Left ventricle myocardium inferior (tissue), 1 donor: Measurements from ENCODE around the gene STMN1. TPM values are rescaled to one million over a fixed set of nuclear protein-coding genes. Genes with fewer than 3 reads are reported as not detected.

Experiments used
- DNase-seq: peaks from one replicate; pipeline ENCODE4 v3.0.0-alpha.2; 2020
- H3K27ac ChIP-seq: fragments of 200-600 bp; replicated peaks from 2 replicates; pipeline ENCODE4 v1.8.0; 2021
- H3K27me3 ChIP-seq: fragments of 200-600 bp; 2 replicates; pipeline ENCODE4 v1.8.0; 2021; ENCODE audit warnings: low read depth
- H3K36me3 ChIP-seq: fragments of 200-600 bp; 2 replicates; pipeline ENCODE4 v1.8.0; 2021
- H3K4me1 ChIP-seq: fragments of 200-600 bp; 2 replicates; pipeline ENCODE4 v1.8.0; 2021
- H3K4me3 ChIP-seq: fragments of 200-600 bp; 2 replicates; pipeline ENCODE4 v1.8.0; 2021; ENCODE audit warnings: mild to moderate bottlenecking, moderate library complexity
- H3K9me3 ChIP-seq: fragments of 200-600 bp; replicated peaks from 2 replicates; pipeline ENCODE4 v1.8.0; 2021
- CTCF ChIP-seq: fragments of 200-600 bp; IDR thresholded peaks from 2 replicates; pipeline ENCODE4 v1.8.0; 2021; ENCODE audit warnings: antibody characterized with exemption, mild to moderate bottlenecking, borderline replicate concordance
- intact Hi-C: fragments of 100-400 bp; cut with micrococcal nuclease; formaldehyde crosslinking; loops from one replicate; pipeline ENCODE4 v1.11.0; 2022
- total RNA-seq: library from RNA; stranded (reverse); fragmentation: NEBNext Ultra II Directional; extraction: Animal tissue kit (Norgen Biotek cat#: 25700); gene quantifications from one replicate; pipeline ENCODE4 v1.2.1, GENCODE V29; 2021
- donor health status: DM: no; HTN: yes; CAD: no; lungs with severe emphysema.

Gene STMN1
- total RNA-seq, 1 donor from 2014 or later: 47.1 TPM

GRCh38 chr1:25871086-25871703 is 35.0 kb downstream of the STMN1 start:
- no peaks in the 10 kb centered on the region for H3K27me3 ChIP-seq
- peaks cover 36% of the 10 kb centered on the region for H3K4me1 ChIP-seq
- no peak overlapping the region for H3K4me3 ChIP-seq
- no peak overlapping the region for H3K27ac ChIP-seq
- no peak for TF ChIP-seq CTCF
- no peak for DNase-seq
- intact Hi-C loops: no loop called here
- no peaks in the 10 kb centered on the region for H3K9me3 ChIP-seq
- H3K36me3 ChIP-seq: no peaks in the 10 kb centered on the region

GRCh38 chr1:25870614-25871013 is 35.6 kb downstream of the STMN1 start:
- intact Hi-C loops: no loop called here
- H3K27ac ChIP-seq: no peak overlapping the region
- no peaks in the 10 kb centered on the region for H3K36me3 ChIP-seq
- H3K4me3 ChIP-seq: no peak overlapping the region
- peaks cover 30% of the 10 kb centered on the region for H3K4me1 ChIP-seq
- no peaks in the 10 kb centered on the region for H3K9me3 ChIP-seq
- TF ChIP-seq CTCF: no peak
- DNase-seq: no peak
- no peaks in the 10 kb centered on the region for H3K27me3 ChIP-seq

- no peak for TF ChIP-seq CTCF
- no peak overlapping the region for H3K4me3 ChIP-seq
- DNase-seq: no peak
- no peaks in the 10 kb centered on the region for H3K9me3 ChIP-seq
- intact Hi-C loops: no loop called here
- peaks cover 26% of the 10 kb centered on the region for H3K4me1 ChIP-seq
- H3K27ac ChIP-seq: no peak overlapping the region
- no peaks in the 10 kb centered on the region for H3K36me3 ChIP-seq
- no peaks in the 10 kb centered on the region for H3K27me3 ChIP-seq
Observed at GRCh38 chr1:25869909-25870606, 36.2 kb downstream of the STMN1 start.

- Histone ChIP-seq H3K36me3 (no peaks in the 10 kb centered on the region), H3K4me3 (no peak overlapping the region), H3K9me3 (no peaks in the 10 kb centered on the region), H3K27ac (no peak overlapping the region), H3K4me1 (peaks cover 16% of the 10 kb centered on the region), H3K27me3 (no peaks in the 10 kb centered on the region)
- intact Hi-C loops: no loop called here
- no peak for DNase-seq
- no peak for TF ChIP-seq CTCF
Observed at GRCh38 chr1:25867210-25867991, 38.8 kb downstream of the STMN1 start.

- Histone ChIP-seq H3K27me3 (no peaks in the 10 kb centered on the region), H3K4me3 (no peak overlapping the region), H3K4me1 (peaks cover 5% of the 10 kb centered on the region), H3K27ac (no peak overlapping the region), H3K9me3 (no peaks in the 10 kb centered on the region), H3K36me3 (no peaks in the 10 kb centered on the region)
- intact Hi-C loops: no loop called here
- DNase-seq: no peak
- no peak for TF ChIP-seq CTCF
Observed at GRCh38 chr1:25866288-25866687, 39.9 kb downstream of the STMN1 start.
